ENCODE data around the gene ARNT2. TPM values are rescaled to one million over a fixed set of nuclear protein-coding genes. Genes with fewer than 3 reads are reported as not detected.

Gene ARNT2
- total RNA-seq, 1 donor from 2014 or later, result 2.1 TPM

GRCh38 chr15:80579611-80580010 is 175.4 kb downstream of the ARNT2 start:
- Histone ChIP-seq H3K9ac (ENCODE audit: low read depth in 1 of 3, low read length in 3 of 3) (no peak overlapping the region), H3K4me3 (ENCODE audit: low read length in 3 of 3) (no peak overlapping the region), H3K36me3 (ENCODE audit: control insufficient read depth in 3 of 3, insufficient read depth in 3 of 3, low read length in 3 of 3) (peaks cover 0 to 3% (median 0%) of the 10 kb centered on the region in 3 donors), H3K4me1 (ENCODE audit: control insufficient read depth in 3 of 3, insufficient read depth in 3 of 3, low read length in 3 of 3) (no peaks in the 10 kb centered on the region), H3K27ac (ENCODE audit: low read depth, low read length) (no peak overlapping the region), H3K27me3 (ENCODE audit: control insufficient read depth in 3 of 3, insufficient read depth in 3 of 3, low read length in 3 of 3) (no peaks in the 10 kb centered on the region), H3K9me3 (ENCODE audit: control insufficient read depth in 3 of 3, low read length in 3 of 3) (no peaks in the 10 kb centered on the region)

GRCh38 chr15:80580106-80580505 is 175.9 kb downstream of the ARNT2 start:
- peaks cover 0 to 3% (median 0%) of the 10 kb centered on the region in 3 donors for H3K36me3 ChIP-seq (ENCODE audit: control insufficient read depth in 3 of 3, insufficient read depth in 3 of 3, low read length in 3 of 3)
- no peaks in the 10 kb centered on the region for H3K4me1 ChIP-seq (ENCODE audit: control insufficient read depth in 3 of 3, insufficient read depth in 3 of 3, low read length in 3 of 3)
- H3K9ac ChIP-seq (ENCODE audit: low read depth in 1 of 3, low read length in 3 of 3), result no peak overlapping the region
- H3K27ac ChIP-seq (ENCODE audit: low read depth, low read length), result no peak overlapping the region
- H3K27me3 ChIP-seq (ENCODE audit: control insufficient read depth in 3 of 3, insufficient read depth in 3 of 3, low read length in 3 of 3), result no peaks in the 10 kb centered on the region
- H3K9me3 ChIP-seq (ENCODE audit: control insufficient read depth in 3 of 3, low read length in 3 of 3), result no peaks in the 10 kb centered on the region
- no peak overlapping the region for H3K4me3 ChIP-seq (ENCODE audit: low read length in 3 of 3)

- Histone ChIP-seq H3K27ac (ENCODE audit: low read depth, low read length) (no peak overlapping the region), H3K9ac (ENCODE audit: low read depth in 1 of 3, low read length in 3 of 3) (no peak overlapping the region), H3K4me3 (ENCODE audit: low read length in 3 of 3) (no peak overlapping the region), H3K4me1 (ENCODE audit: control insufficient read depth in 3 of 3, insufficient read depth in 3 of 3, low read length in 3 of 3) (no peaks in the 10 kb centered on the region), H3K27me3 (ENCODE audit: control insufficient read depth in 3 of 3, insufficient read depth in 3 of 3, low read length in 3 of 3) (no peaks in the 10 kb centered on the region), H3K36me3 (ENCODE audit: control insufficient read depth in 3 of 3, insufficient read depth in 3 of 3, low read length in 3 of 3) (peaks cover 0 to 3% (median 0%) of the 10 kb centered on the region in 3 donors), H3K9me3 (ENCODE audit: control insufficient read depth in 3 of 3, low read length in 3 of 3) (no peaks in the 10 kb centered on the region)
These were observed 176.5 kb downstream of the ARNT2 start for GRCh38 chr15:80580536-80581260.

GRCh38 chr15:80581976-80582375 is 177.8 kb downstream of the ARNT2 start:
- H3K9ac ChIP-seq (ENCODE audit: low read depth in 1 of 3, low read length in 3 of 3), result no peak overlapping the region
- H3K36me3 ChIP-seq (ENCODE audit: control insufficient read depth in 3 of 3, insufficient read depth in 3 of 3, low read length in 3 of 3), result peaks cover 0 to 3% (median 0%) of the 10 kb centered on the region in 3 donors
- H3K9me3 ChIP-seq (ENCODE audit: control insufficient read depth in 3 of 3, low read length in 3 of 3), result no peaks in the 10 kb centered on the region
- no peak overlapping the region for H3K27ac ChIP-seq (ENCODE audit: low read depth, low read length)
- no peak overlapping the region for H3K4me3 ChIP-seq (ENCODE audit: low read length in 3 of 3)
- no peaks in the 10 kb centered on the region for H3K27me3 ChIP-seq (ENCODE audit: control insufficient read depth in 3 of 3, insufficient read depth in 3 of 3, low read length in 3 of 3)
- H3K4me1 ChIP-seq (ENCODE audit: control insufficient read depth in 3 of 3, insufficient read depth in 3 of 3, low read length in 3 of 3), result no peaks in the 10 kb centered on the region

- H3K36me3 ChIP-seq (ENCODE audit: control insufficient read depth in 3 of 3, insufficient read depth in 3 of 3, low read length in 3 of 3), result peaks cover 0 to 3% (median 0%) of the 10 kb centered on the region in 3 donors
- H3K27ac ChIP-seq (ENCODE audit: low read depth, low read length), result no peak overlapping the region
- H3K27me3 ChIP-seq (ENCODE audit: control insufficient read depth in 3 of 3, insufficient read depth in 3 of 3, low read length in 3 of 3), result no peaks in the 10 kb centered on the region
- no peaks in the 10 kb centered on the region for H3K9me3 ChIP-seq (ENCODE audit: control insufficient read depth in 3 of 3, low read length in 3 of 3)
- H3K4me3 ChIP-seq (ENCODE audit: low read length in 3 of 3), result no peak overlapping the region
- H3K4me1 ChIP-seq (ENCODE audit: control insufficient read depth in 3 of 3, insufficient read depth in 3 of 3, low read length in 3 of 3), result no peaks in the 10 kb centered on the region
- no peak overlapping the region for H3K9ac ChIP-seq (ENCODE audit: low read depth in 1 of 3, low read length in 3 of 3)
These were observed 178.7 kb downstream of the ARNT2 start for GRCh38 chr15:80582816-80583423.

GRCh38 chr15:80584561-80584964 is 180.4 kb downstream of the ARNT2 start:
- no peaks in the 10 kb centered on the region for H3K9me3 ChIP-seq (ENCODE audit: control insufficient read depth in 3 of 3, low read length in 3 of 3)
- no peak overlapping the region for H3K4me3 ChIP-seq (ENCODE audit: low read length in 3 of 3)
- peaks cover 0 to 3% (median 0%) of the 10 kb centered on the region in 3 donors for H3K36me3 ChIP-seq (ENCODE audit: control insufficient read depth in 3 of 3, insufficient read depth in 3 of 3, low read length in 3 of 3)
- no peaks in the 10 kb centered on the region for H3K4me1 ChIP-seq (ENCODE audit: control insufficient read depth in 3 of 3, insufficient read depth in 3 of 3, low read length in 3 of 3)
- H3K27me3 ChIP-seq (ENCODE audit: control insufficient read depth in 3 of 3, insufficient read depth in 3 of 3, low read length in 3 of 3), result no peaks in the 10 kb centered on the region
- H3K9ac ChIP-seq (ENCODE audit: low read depth in 1 of 3, low read length in 3 of 3), result no peak overlapping the region
- no peak overlapping the region for H3K27ac ChIP-seq (ENCODE audit: low read depth, low read length)

GRCh38 chr15:80584973-80585525 is 180.9 kb downstream of the ARNT2 start:
- Histone ChIP-seq H3K27me3 (ENCODE audit: control insufficient read depth in 3 of 3, insufficient read depth in 3 of 3, low read length in 3 of 3) (no peaks in the 10 kb centered on the region), H3K36me3 (ENCODE audit: control insufficient read depth in 3 of 3, insufficient read depth in 3 of 3, low read length in 3 of 3) (peaks cover 0 to 3% (median 0%) of the 10 kb centered on the region in 3 donors), H3K4me3 (ENCODE audit: low read length in 3 of 3) (no peak overlapping the region), H3K4me1 (ENCODE audit: control insufficient read depth in 3 of 3, insufficient read depth in 3 of 3, low read length in 3 of 3) (no peaks in the 10 kb centered on the region), H3K9ac (ENCODE audit: low read depth in 1 of 3, low read length in 3 of 3) (no peak overlapping the region), H3K27ac (ENCODE audit: low read depth, low read length) (no peak overlapping the region), H3K9me3 (ENCODE audit: control insufficient read depth in 3 of 3, low read length in 3 of 3) (no peaks in the 10 kb centered on the region)

GRCh38 chr15:80585544-80586018 is 181.4 kb downstream of the ARNT2 start:
- no peak overlapping the region for H3K9ac ChIP-seq (ENCODE audit: low read depth in 1 of 3, low read length in 3 of 3)
- peaks cover 0 to 3% (median 0%) of the 10 kb centered on the region in 3 donors for H3K36me3 ChIP-seq (ENCODE audit: control insufficient read depth in 3 of 3, insufficient read depth in 3 of 3, low read length in 3 of 3)
- no peaks in the 10 kb centered on the region for H3K4me1 ChIP-seq (ENCODE audit: control insufficient read depth in 3 of 3, insufficient read depth in 3 of 3, low read length in 3 of 3)

GRCh38 chr15:80586161-80586560 is 182.0 kb downstream of the ARNT2 start:
- H3K27ac ChIP-seq (ENCODE audit: low read depth, low read length), result no peak overlapping the region
- no peaks in the 10 kb centered on the region for H3K9me3 ChIP-seq (ENCODE audit: control insufficient read depth in 3 of 3, low read length in 3 of 3)
- H3K4me1 ChIP-seq (ENCODE audit: control insufficient read depth in 3 of 3, insufficient read depth in 3 of 3, low read length in 3 of 3), result no peaks in the 10 kb centered on the region
- H3K9ac ChIP-seq (ENCODE audit: low read depth in 1 of 3, low read length in 3 of 3), result no peak overlapping the region
- H3K36me3 ChIP-seq (ENCODE audit: control insufficient read depth in 3 of 3, insufficient read depth in 3 of 3, low read length in 3 of 3), result peaks cover 0 to 3% (median 0%) of the 10 kb centered on the region in 3 donors
- H3K4me3 ChIP-seq (ENCODE audit: low read length in 3 of 3), result no peak overlapping the region
- H3K27me3 ChIP-seq (ENCODE audit: control insufficient read depth in 3 of 3, insufficient read depth in 3 of 3, low read length in 3 of 3), result no peaks in the 10 kb centered on the region

More at GRCh38 chr15:80585544-80586018, 181.4 kb downstream of the ARNT2 start:
- no peak overlapping the region for H3K27ac ChIP-seq (ENCODE audit: low read depth, low read length)
- H3K9me3 ChIP-seq (ENCODE audit: control insufficient read depth in 3 of 3, low read length in 3 of 3), result no peaks in the 10 kb centered on the region
- no peak overlapping the region for H3K4me3 ChIP-seq (ENCODE audit: low read length in 3 of 3)
- no peaks in the 10 kb centered on the region for H3K27me3 ChIP-seq (ENCODE audit: control insufficient read depth in 3 of 3, insufficient read depth in 3 of 3, low read length in 3 of 3)

GRCh38 chr15:80587007-80587406 is 182.8 kb downstream of the ARNT2 start:
- Histone ChIP-seq H3K27me3 (ENCODE audit: control insufficient read depth in 3 of 3, insufficient read depth in 3 of 3, low read length in 3 of 3) (no peaks in the 10 kb centered on the region), H3K9ac (ENCODE audit: low read depth in 1 of 3, low read length in 3 of 3) (no peak overlapping the region), H3K9me3 (ENCODE audit: control insufficient read depth in 3 of 3, low read length in 3 of 3) (no peaks in the 10 kb centered on the region), H3K27ac (ENCODE audit: low read depth, low read length) (no peak overlapping the region), H3K4me3 (ENCODE audit: low read length in 3 of 3) (no peak overlapping the region), H3K36me3 (ENCODE audit: control insufficient read depth in 3 of 3, insufficient read depth in 3 of 3, low read length in 3 of 3) (no peaks in the 10 kb centered on the region), H3K4me1 (ENCODE audit: control insufficient read depth in 3 of 3, insufficient read depth in 3 of 3, low read length in 3 of 3) (no peaks in the 10 kb centered on the region)

Measured in skeletal muscle tissue (tissue), 4 donors.